Mesendoderm (in vitro differentiated cells): ENCODE measurements around the gene RAB37. TPM values are rescaled to one million over a fixed set of nuclear protein-coding genes. Genes with fewer than 3 reads are reported as not detected.

Experiments
- DNase-seq: peaks from one replicate; pipeline ENCODE4 v3.0.0; 2013
- H2AK5ac ChIP-seq: 2 replicates; pipeline ENCODE4 v1.6.1; 2013; ENCODE audit warnings: low read length, inconsistent platforms
- H2BK120ac ChIP-seq: 2 replicates; pipeline ENCODE4 v1.6.1; 2013; ENCODE audit warnings: low read depth, mild to moderate bottlenecking, low read length, moderate library complexity, mixed read lengths
- H2BK15ac ChIP-seq: replicated peaks from 2 replicates; pipeline ENCODE4 v1.6.1; 2013; ENCODE audit warnings: low read depth, mild to moderate bottlenecking, moderate library complexity
- H2BK5ac ChIP-seq: 2 replicates; pipeline ENCODE4 v1.6.1; 2013; ENCODE audit warnings: low read length, inconsistent platforms
- H3K18ac ChIP-seq: 2 replicates; pipeline ENCODE4 v1.6.1; 2013; ENCODE audit warnings: mild to moderate bottlenecking, low read length, mixed read lengths
- H3K23ac ChIP-seq: one replicate; pipeline ENCODE4 v1.6.1; 2013; ENCODE audit warnings: low read length
- H3K27ac ChIP-seq: 2 replicates; pipeline ENCODE4 v1.5.1; 2013; ENCODE audit warnings: low read depth, mild to moderate bottlenecking, inconsistent platforms, low read length, moderate library complexity
- H3K27me3 ChIP-seq: 2 replicates; pipeline ENCODE4 v1.6.1; 2013; ENCODE audit warnings: low read length, control low read depth, mild to moderate bottlenecking, inconsistent platforms; ENCODE audit not compliant: insufficient read depth, poor library complexity
- H3K36me3 ChIP-seq: 2 replicates; pipeline ENCODE4 v1.6.1; 2013; ENCODE audit warnings: low read length, inconsistent platforms; ENCODE audit not compliant: control insufficient read depth, insufficient read depth
- H3K4ac ChIP-seq: one replicate; pipeline ENCODE4 v1.6.1; 2013; ENCODE audit warnings: low read depth, mild to moderate bottlenecking, low read length, moderate library complexity
- H3K4me1 ChIP-seq: 2 replicates; pipeline ENCODE4 v1.6.1; 2013; ENCODE audit warnings: low read depth, low read length, inconsistent platforms; ENCODE audit not compliant: control insufficient read depth
- H3K4me2 ChIP-seq: 2 replicates; pipeline ENCODE4 v1.6.1; 2013; ENCODE audit warnings: low read length
- H3K4me3 ChIP-seq: 2 replicates; pipeline ENCODE4 v1.5.1; 2013; ENCODE audit warnings: mild to moderate bottlenecking, low read length
- H3K56ac ChIP-seq: one replicate; pipeline ENCODE4 v1.6.1; 2013; ENCODE audit warnings: low read length
- H3K79me1 ChIP-seq: 2 replicates; pipeline ENCODE4 v1.6.1; 2013; ENCODE audit warnings: low read length, inconsistent platforms
- H3K79me2 ChIP-seq: 2 replicates; pipeline ENCODE4 v1.6.1; 2013; ENCODE audit warnings: mild to moderate bottlenecking, low read length; ENCODE audit not compliant: control insufficient read depth, insufficient read depth
- H3K9ac ChIP-seq: 2 replicates; pipeline ENCODE4 v1.6.1; 2013; ENCODE audit warnings: low read length, inconsistent platforms
- H4K5ac ChIP-seq: one replicate; pipeline ENCODE4 v1.6.1; 2013; ENCODE audit warnings: low read length
- H4K8ac ChIP-seq: one replicate; pipeline ENCODE4 v1.6.1; 2013; ENCODE audit warnings: low read depth, mild to moderate bottlenecking, control low read depth, low read length, moderate library complexity
- WGBS: extraction: QIAGEN DNeasy Blood & Tissue Kit; methylation state at CpG from one replicate; pipeline ENCODE4 v1.1.7; 2013; ENCODE audit warnings: low lambda C conversion rate, missing lambda C conversion rate; ENCODE audit not compliant: insufficient coverage; ENCODE audit errors: extremely low coverage; 5-methylcytosine and 5-hydroxymethylcytosine counted together
- polyA plus RNA-seq, 2 experiments: library from polyadenylated mRNA; stranded (reverse); fragments of 200-250 nt; gene quantifications; one replicate each; pipeline ENCODE4 v1.2.3, GENCODE V29; 2013

The RAB37 gene, protein sequence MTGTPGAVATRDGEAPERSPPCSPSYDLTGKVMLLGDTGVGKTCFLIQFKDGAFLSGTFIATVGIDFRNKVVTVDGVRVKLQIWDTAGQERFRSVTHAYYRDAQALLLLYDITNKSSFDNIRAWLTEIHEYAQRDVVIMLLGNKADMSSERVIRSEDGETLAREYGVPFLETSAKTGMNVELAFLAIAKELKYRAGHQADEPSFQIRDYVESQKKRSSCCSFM
- 1.2 TPM for polyA plus RNA-seq (2013, experiment 1 of 2)
- polyA plus RNA-seq (2013, experiment 2 of 2): 0.94 TPM

DNA sequence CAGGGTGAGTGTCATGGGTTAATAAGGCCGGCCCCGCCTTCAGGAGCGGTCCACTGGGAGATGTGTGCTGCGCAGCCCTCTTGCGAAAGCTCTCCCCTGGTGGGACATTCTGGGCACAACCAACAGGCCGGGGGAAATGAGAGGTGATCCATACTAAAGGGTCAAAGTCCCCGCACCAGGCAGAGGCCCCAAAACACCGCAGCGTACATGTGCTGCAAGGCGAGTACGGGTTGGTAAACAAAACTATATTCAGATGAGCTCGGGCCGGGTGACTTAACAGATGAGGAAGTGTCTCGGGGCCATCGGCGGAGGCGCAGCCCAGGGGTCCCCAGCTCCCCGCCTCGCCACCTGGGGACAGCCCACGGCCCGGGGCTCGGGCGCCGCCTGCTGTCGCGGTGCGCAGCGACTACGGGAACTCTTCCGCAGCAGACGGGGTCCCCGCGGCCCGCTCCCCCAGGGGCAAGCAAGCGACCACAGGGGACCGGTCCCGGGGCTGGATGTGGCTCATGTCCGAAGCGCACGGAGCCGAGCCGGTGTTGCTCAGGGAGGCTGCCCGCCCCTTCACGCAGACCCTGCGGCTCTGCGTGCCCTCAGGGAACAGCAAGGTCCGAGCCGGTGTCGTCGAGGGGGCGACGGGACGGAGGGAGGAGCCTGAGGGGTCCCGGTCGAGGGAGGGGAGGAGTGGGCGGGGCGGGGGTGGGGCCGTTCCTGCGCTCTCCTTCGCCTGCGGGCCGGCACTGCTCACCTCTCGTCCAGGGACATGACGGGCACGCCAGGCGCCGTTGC, at the start of gene RAB37:
Gene RAB37 (plus strand): TSS at position 744 of the 786 bp plus-strand sequence. CDS start 17 bp downstream, at position 761.
- Histone ChIP-seq H2BK15ac (no peak within 1 kb of the TSS), H3K27me3 (no peaks in the 10 kb centered on the region)
- WGBS: no CpG with 5 or more reads among the region's 67 CpGs

GRCh38 chr17:74687886-74688285, 49.2 kb upstream of the RAB37 start:
- no peak overlapping the region for H3K56ac ChIP-seq

More for the DNA sequence above, at the start of gene RAB37:
- no peak within 1 kb of the TSS for H3K27ac ChIP-seq
- peak; percentile 86 for DNase-seq
- no peak within 1 kb of the TSS for H4K8ac ChIP-seq
- no peaks in the 10 kb centered on the region for H3K36me3 ChIP-seq
- no peaks in the 10 kb centered on the region for H3K79me2 ChIP-seq
- H4K5ac ChIP-seq: no peak within 1 kb of the TSS
- no peak within 1 kb of the TSS for H2BK120ac ChIP-seq
- H3K4ac ChIP-seq: no peak within 1 kb of the TSS
- peak within 1 kb of the TSS; percentile 92 for H3K4me2 ChIP-seq
- peak within 1 kb of the TSS; percentile 7 for H3K23ac ChIP-seq
- no peaks in the 10 kb centered on the region for H3K4me1 ChIP-seq
- H3K4me3 ChIP-seq: peak within 1 kb of the TSS; percentile 33
- H2BK5ac ChIP-seq: no peak within 1 kb of the TSS
- H3K56ac ChIP-seq: peak within 1 kb of the TSS; percentile 82
- H3K18ac ChIP-seq: no peak within 1 kb of the TSS
- peak within 1 kb of the TSS; percentile 61 for H3K9ac ChIP-seq
- H2AK5ac ChIP-seq: no peak within 1 kb of the TSS
- H3K79me1 ChIP-seq: no peaks in the 10 kb centered on the region

DNA sequence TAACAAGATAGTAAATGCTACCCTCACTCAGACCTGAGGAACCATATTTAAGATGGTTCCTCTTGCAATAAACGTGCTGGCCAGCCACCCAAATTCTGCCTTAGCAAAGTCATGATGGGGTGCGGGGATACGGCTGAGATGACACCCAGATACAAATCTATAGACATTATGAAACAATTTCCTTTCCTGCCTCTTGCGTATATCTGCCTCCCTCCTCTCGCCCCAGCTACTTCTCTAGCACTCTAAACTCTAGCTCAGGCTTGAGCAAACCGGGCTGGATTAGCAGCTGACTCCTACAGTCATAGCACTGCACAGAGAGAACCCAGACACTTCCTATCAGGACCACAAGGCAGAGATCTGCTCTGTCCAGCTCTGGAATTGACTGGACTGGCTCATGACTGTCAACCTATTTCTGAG, 46.6 kb upstream of the RAB37 start:
- Histone ChIP-seq H3K79me1 (no peaks in the 10 kb centered on the region), H3K4me3 (no peak overlapping the region), H2BK15ac (no peak overlapping the region), H3K27me3 (no peaks in the 10 kb centered on the region), H3K56ac (no peak overlapping the region), H3K4ac (no peak overlapping the region), H3K18ac (no peak overlapping the region), H2AK5ac (no peak overlapping the region), H3K27ac (no peak overlapping the region), H3K4me1 (no peaks in the 10 kb centered on the region), H2BK120ac (no peak overlapping the region), H4K8ac (no peak overlapping the region), H3K4me2 (no peak overlapping the region), H3K9ac (no peak overlapping the region), H3K23ac (no peak overlapping the region), H3K79me2 (no peaks in the 10 kb centered on the region), H4K5ac (no peak overlapping the region), H3K36me3 (no peaks in the 10 kb centered on the region), H2BK5ac (no peak overlapping the region)
- WGBS: no CpG with 5 or more reads among the region's 6 CpGs
- no peak for DNase-seq

More at GRCh38 chr17:74687886-74688285, 49.2 kb upstream of the RAB37 start:
- Histone ChIP-seq H2AK5ac (no peak overlapping the region), H3K27ac (no peak overlapping the region), H3K27me3 (no peaks in the 10 kb centered on the region), H3K18ac (no peak overlapping the region), H3K4me3 (no peak overlapping the region), H3K9ac (no peak overlapping the region), H3K4me1 (no peaks in the 10 kb centered on the region), H3K4ac (no peak overlapping the region), H3K79me1 (no peaks in the 10 kb centered on the region), H2BK5ac (no peak overlapping the region), H3K36me3 (no peaks in the 10 kb centered on the region), H2BK120ac (no peak overlapping the region), H3K79me2 (no peaks in the 10 kb centered on the region), H2BK15ac (no peak overlapping the region), H4K5ac (no peak overlapping the region), H4K8ac (no peak overlapping the region), H3K4me2 (no peak overlapping the region), H3K23ac (no peak overlapping the region)
- no CpG with 5 or more reads among the region's 3 CpGs for WGBS
- DNase-seq: no peak

DNA sequence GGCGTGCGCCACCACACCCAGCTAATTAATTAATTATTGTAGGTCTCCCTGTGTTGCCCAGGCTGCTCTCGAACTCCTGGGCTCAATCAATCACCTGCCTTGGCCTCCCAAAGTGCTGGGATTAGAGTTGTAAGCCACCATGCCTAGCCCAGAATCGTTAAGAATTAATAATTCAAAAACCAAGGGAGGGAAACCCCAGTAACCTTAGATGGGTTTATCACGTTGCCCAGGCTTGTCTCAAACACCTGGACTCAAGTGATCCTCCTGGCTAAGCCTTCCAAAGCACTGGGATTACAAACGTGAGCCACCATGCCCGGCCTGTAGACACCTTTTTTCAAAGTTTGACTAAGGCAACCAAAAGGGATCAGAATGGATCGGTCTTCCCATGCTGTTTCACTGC, 45.9 kb upstream of the RAB37 start:
- H3K4ac ChIP-seq: no peak overlapping the region
- H2BK15ac ChIP-seq: no peak overlapping the region
- no peak overlapping the region for H4K8ac ChIP-seq
- no peak overlapping the region for H2BK5ac ChIP-seq
- H3K27ac ChIP-seq: no peak overlapping the region
- WGBS: no CpG with 5 or more reads among the region's 8 CpGs
- no peak overlapping the region for H4K5ac ChIP-seq
- DNase-seq: no peak
- no peaks in the 10 kb centered on the region for H3K79me2 ChIP-seq
- H3K23ac ChIP-seq: no peak overlapping the region
- no peaks in the 10 kb centered on the region for H3K27me3 ChIP-seq
- no peak overlapping the region for H2BK120ac ChIP-seq
- H3K18ac ChIP-seq: no peak overlapping the region
- H3K79me1 ChIP-seq: no peaks in the 10 kb centered on the region
- H3K4me2 ChIP-seq: no peak overlapping the region
- H3K36me3 ChIP-seq: no peaks in the 10 kb centered on the region
- H3K4me1 ChIP-seq: no peaks in the 10 kb centered on the region
- H2AK5ac ChIP-seq: no peak overlapping the region
- no peak overlapping the region for H3K56ac ChIP-seq
- no peak overlapping the region for H3K9ac ChIP-seq
- H3K4me3 ChIP-seq: no peak overlapping the region

GRCh38 chr17:74694081-74694480, 43.0 kb upstream of the RAB37 start:
- H2AK5ac ChIP-seq: no peak overlapping the region
- no peaks in the 10 kb centered on the region for H3K27me3 ChIP-seq
- H3K23ac ChIP-seq: no peak overlapping the region
- H3K9ac ChIP-seq: no peak overlapping the region
- no peaks in the 10 kb centered on the region for H3K79me1 ChIP-seq
- H4K8ac ChIP-seq: no peak overlapping the region
- H3K79me2 ChIP-seq: no peaks in the 10 kb centered on the region
- H3K4me3 ChIP-seq: no peak overlapping the region
- H3K4me2 ChIP-seq: no peak overlapping the region
- no peak overlapping the region for H2BK120ac ChIP-seq
- no peak overlapping the region for H3K4ac ChIP-seq
- H2BK5ac ChIP-seq: no peak overlapping the region
- no peak overlapping the region for H2BK15ac ChIP-seq
- no peak for DNase-seq
- no peak overlapping the region for H3K18ac ChIP-seq
- H3K27ac ChIP-seq: no peak overlapping the region
- H3K4me1 ChIP-seq: no peaks in the 10 kb centered on the region
- no peaks in the 10 kb centered on the region for H3K36me3 ChIP-seq
- no peak overlapping the region for H3K56ac ChIP-seq
- no CpG with 5 or more reads among the region's 4 CpGs for WGBS
- no peak overlapping the region for H4K5ac ChIP-seq
